B cell (primary cell): ENCODE results near the gene KICS2.

ENCODE experiments used
- EZH2 ChIP-seq: IDR thresholded peaks from 2 replicates; pipeline ENCODE4 v1.6.1; 2012; ENCODE audit warnings: borderline replicate concordance, low read depth, mild to moderate bottlenecking, moderate library complexity, low read length; ENCODE audit not compliant: insufficient read depth, poor library complexity, severe bottlenecking
- TF ChIP-seq, protein P1 (sequence below): fragments of 200-600 bp; IDR thresholded peaks from one replicate; pipeline ENCODE4 v1.8.0; 2022; ENCODE audit warnings: antibody characterized with exemption, mild to moderate bottlenecking

- TF ChIP-seq, protein P1, sequence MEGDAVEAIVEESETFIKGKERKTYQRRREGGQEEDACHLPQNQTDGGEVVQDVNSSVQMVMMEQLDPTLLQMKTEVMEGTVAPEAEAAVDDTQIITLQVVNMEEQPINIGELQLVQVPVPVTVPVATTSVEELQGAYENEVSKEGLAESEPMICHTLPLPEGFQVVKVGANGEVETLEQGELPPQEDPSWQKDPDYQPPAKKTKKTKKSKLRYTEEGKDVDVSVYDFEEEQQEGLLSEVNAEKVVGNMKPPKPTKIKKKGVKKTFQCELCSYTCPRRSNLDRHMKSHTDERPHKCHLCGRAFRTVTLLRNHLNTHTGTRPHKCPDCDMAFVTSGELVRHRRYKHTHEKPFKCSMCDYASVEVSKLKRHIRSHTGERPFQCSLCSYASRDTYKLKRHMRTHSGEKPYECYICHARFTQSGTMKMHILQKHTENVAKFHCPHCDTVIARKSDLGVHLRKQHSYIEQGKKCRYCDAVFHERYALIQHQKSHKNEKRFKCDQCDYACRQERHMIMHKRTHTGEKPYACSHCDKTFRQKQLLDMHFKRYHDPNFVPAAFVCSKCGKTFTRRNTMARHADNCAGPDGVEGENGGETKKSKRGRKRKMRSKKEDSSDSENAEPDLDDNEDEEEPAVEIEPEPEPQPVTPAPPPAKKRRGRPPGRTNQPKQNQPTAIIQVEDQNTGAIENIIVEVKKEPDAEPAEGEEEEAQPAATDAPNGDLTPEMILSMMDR, result no peak
- no peak for TF ChIP-seq EZH2
Measured at GRCh38 chr12:64189530-64189929, 32.6 kb downstream of the KICS2 start.
